Cardiac fibroblast (primary cell): Measurements from ENCODE around the gene VPS72.
"Not testable (repeated sequence)": the region's sequence is repeated elsewhere in the genome, so short reads cannot be mapped to it uniquely, and the experiment has no call there.

Source experiments
- DNase-seq, 2 donors: peaks; one replicate each; pipeline versions ENCODE4 v3.0.0 to v3.0.0-alpha.2; 2010; ENCODE audit warnings: low read depth in 2 of 2
- H3K4me3 ChIP-seq, 2 donors: replicated peaks in 1 of 2; 1 replicate in 1 of 2; 2 replicates in 1 of 2; pipeline ENCODE4 v1.5.1; 2011; ENCODE audit warnings: low read depth in 2 of 2, low read length in 2 of 2, mild to moderate bottlenecking in 2 of 2, moderate library complexity in 1 of 2
- TF ChIP-seq, protein P1 (sequence below): IDR thresholded peaks from one replicate; pipeline ENCODE4 v1.5.1; 2011; ENCODE audit warnings: low read depth, mild to moderate bottlenecking, low read length, inconsistent platforms

The VPS72 gene

GRCh38 chr1:151213560-151213959 lies 23.6 kb upstream of the VPS72 start:
- no peak overlapping the region for H3K4me3 ChIP-seq
- TF ChIP-seq, protein P1, sequence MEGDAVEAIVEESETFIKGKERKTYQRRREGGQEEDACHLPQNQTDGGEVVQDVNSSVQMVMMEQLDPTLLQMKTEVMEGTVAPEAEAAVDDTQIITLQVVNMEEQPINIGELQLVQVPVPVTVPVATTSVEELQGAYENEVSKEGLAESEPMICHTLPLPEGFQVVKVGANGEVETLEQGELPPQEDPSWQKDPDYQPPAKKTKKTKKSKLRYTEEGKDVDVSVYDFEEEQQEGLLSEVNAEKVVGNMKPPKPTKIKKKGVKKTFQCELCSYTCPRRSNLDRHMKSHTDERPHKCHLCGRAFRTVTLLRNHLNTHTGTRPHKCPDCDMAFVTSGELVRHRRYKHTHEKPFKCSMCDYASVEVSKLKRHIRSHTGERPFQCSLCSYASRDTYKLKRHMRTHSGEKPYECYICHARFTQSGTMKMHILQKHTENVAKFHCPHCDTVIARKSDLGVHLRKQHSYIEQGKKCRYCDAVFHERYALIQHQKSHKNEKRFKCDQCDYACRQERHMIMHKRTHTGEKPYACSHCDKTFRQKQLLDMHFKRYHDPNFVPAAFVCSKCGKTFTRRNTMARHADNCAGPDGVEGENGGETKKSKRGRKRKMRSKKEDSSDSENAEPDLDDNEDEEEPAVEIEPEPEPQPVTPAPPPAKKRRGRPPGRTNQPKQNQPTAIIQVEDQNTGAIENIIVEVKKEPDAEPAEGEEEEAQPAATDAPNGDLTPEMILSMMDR = no peak
- DNase-seq = peak in 1 of 2 donors; percentile 42

GRCh38 chr1:151211972-151212705 lies 22.1 kb upstream of the VPS72 start:
- H3K4me3 ChIP-seq = no peak overlapping the region
- TF ChIP-seq, protein P1 = no peak
- DNase-seq = peak in 1 of 2 donors; percentile 51

- DNase-seq = peak in 1 of 2 donors; percentile 35
These were observed 20.8 kb upstream of the VPS72 start for GRCh38 chr1:151210830-151211229.

DNA sequence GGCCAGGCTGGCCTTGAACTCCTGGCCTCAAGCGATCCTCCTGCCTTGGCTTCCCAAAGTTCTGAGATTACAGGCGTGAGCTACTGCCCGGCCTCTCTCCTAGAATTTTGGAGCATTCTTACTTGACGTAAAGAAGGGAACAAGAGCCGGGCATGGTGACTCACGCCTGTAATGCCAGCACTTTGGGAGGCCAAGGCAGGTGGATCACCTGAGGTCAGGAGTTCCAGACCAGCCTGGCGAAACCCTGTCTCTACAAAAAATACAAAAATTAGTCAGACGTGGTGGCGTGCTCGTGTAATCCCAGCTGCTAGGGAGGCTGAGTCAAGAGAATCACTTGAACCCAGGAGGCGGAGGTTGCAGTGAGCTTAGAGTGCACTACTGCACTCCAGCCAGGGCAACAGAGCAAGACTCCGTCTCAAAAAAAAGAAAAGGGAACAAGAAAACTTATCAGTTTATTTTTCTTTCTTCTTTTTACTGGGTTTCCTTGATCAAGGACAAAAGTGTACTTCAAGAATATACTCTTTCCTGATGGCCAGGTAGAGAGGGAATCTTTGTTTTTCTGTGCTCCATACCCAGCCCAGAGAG lies 15.5 kb upstream of the VPS72 start:
- H3K4me3 ChIP-seq, DNase-seq: not testable (repeated sequence)

More at GRCh38 chr1:151210830-151211229, 20.8 kb upstream of the VPS72 start:
- TF ChIP-seq, protein P1 = no peak
- no peak overlapping the region for H3K4me3 ChIP-seq

GRCh38 chr1:151199873-151200581 lies 10.0 kb upstream of the VPS72 start:
- peak; percentile 86 to 95 for DNase-seq
- peak overlapping the region; percentile 87 to 99 for H3K4me3 ChIP-seq

DNA sequence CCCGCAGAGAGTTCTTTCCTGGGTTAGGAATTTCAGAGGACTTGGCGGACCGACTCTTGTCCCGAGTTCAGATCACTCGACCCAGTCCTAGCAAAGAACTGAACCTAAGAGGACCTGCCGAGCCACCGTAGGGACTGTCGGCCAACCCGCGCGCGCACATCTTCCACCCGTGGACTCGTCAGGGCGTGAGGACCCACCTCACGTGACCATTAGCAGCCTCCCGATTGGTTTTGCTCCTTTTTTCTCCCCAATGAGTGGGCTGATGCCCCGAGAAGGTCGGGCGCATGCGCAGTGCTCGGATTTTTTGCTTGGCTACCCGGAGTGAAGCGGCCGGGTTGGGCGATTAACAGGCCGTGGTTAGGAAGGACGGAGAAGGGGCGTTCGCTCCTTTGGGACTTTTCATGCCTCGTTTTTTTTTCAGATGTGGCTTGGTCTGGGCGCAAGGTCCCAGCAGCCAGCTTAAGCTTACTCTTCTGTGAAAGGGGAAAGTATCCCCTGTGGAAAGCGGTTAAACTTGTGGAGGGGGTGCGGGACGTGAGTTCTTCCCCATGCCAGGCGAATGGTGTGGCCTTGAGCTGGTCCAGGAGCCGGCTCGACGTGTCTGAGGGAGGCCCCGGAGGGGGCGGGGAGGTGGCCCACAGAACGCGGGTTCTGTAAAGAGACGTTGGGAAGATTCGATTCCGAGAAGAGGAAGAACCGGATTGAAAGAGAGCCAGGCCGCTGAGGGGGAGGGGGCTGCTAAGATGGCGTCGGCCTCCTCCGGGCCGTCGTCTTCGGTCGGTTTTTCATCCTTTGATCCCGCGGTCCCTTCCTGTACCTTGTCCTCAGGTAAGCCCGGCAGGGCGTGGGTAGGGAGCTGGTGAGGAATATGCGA lies 8.5 kb upstream of the VPS72 start, which contains the start of gene PIP5K1A:
PIP5K1A (plus strand) TSS at position 299 of the 874 bp plus-strand sequence; CDS start at position 744, 445 bp downstream.
- TF ChIP-seq, protein P1 = no peak
- DNase-seq = peak; percentile 99
- peak within 1 kb of the TSS; percentile 87 to 99 for H3K4me3 ChIP-seq

More at GRCh38 chr1:151199873-151200581, 10.0 kb upstream of the VPS72 start:
- TF ChIP-seq, protein P1 = no peak
